HAP-1 (cell line): ENCODE data around the gene R3HCC1L.
A peak's percentile ranks its signal among the peaks of the same experiment; 100 is the strongest.
"Not testable (repeated sequence)": the region's sequence is repeated elsewhere in the genome, so short reads cannot be mapped to it uniquely, and the experiment has no call there.

Experiments
- DNase-seq, 2 experiments: peaks; one replicate each; pipeline ENCODE4 v3.0.0-alpha.2; 2016 to 2020; ENCODE audit warnings: low spot score in 2 of 2
- H3K27me3 ChIP-seq: fragments of 250-450 bp; sonication (Bioruptor Pico); 2 replicates; pipeline ENCODE4 v1.5.1; 2020; ENCODE audit warnings: low read depth, mild to moderate bottlenecking, moderate library complexity
- H3K36me3 ChIP-seq: fragments of 250-450 bp; sonication (Bioruptor Pico); replicated peaks from 2 replicates; pipeline ENCODE4 v1.5.1; 2020; ENCODE audit warnings: mild to moderate bottlenecking
- H3K4me1 ChIP-seq: fragments of 250-450 bp; sonication (Bioruptor Pico); 2 replicates; pipeline ENCODE4 v1.5.1; 2020; ENCODE audit warnings: mild to moderate bottlenecking
- H3K4me3 ChIP-seq: fragments of 250-450 bp; sonication (Bioruptor Pico); 2 replicates; pipeline ENCODE4 v1.5.1; 2020; ENCODE audit warnings: mild to moderate bottlenecking, moderate library complexity
- H3K9me3 ChIP-seq: fragments of 250-450 bp; sonication (Bioruptor Pico); 2 replicates; pipeline ENCODE4 v1.5.1; 2020; ENCODE audit warnings: mild to moderate bottlenecking, moderate library complexity
- in situ Hi-C: fragments of 300-500 bp; cut with MboI; formaldehyde crosslinking; loops from 3 replicates; pipeline ENCODE4 v1.14.3; 2020; ENCODE audit warnings: low sequenced_read_pairs, inconsistent platforms, mixed read lengths

Gene R3HCC1L

DNA sequence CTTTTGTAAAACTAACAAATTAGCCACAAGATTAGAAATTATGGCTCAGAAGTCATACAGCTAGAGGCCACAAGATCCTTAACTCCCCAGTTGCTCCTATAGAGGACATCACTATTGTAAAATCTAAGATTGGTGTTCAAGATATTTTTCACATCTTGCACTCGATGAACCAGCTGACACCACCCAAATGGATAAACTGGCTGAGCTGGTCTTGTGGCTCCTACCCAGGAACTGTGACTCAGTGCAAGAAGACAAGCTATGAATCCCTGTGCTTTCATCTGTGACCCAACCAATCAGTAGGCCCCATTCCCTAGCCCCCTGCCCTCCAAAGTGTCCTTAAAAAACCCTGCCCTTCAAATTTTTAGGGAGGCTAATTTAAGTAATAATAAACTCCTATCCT lies 27.9 kb upstream of the R3HCC1L start:
- in situ Hi-C loops = no loop called here

DNA sequence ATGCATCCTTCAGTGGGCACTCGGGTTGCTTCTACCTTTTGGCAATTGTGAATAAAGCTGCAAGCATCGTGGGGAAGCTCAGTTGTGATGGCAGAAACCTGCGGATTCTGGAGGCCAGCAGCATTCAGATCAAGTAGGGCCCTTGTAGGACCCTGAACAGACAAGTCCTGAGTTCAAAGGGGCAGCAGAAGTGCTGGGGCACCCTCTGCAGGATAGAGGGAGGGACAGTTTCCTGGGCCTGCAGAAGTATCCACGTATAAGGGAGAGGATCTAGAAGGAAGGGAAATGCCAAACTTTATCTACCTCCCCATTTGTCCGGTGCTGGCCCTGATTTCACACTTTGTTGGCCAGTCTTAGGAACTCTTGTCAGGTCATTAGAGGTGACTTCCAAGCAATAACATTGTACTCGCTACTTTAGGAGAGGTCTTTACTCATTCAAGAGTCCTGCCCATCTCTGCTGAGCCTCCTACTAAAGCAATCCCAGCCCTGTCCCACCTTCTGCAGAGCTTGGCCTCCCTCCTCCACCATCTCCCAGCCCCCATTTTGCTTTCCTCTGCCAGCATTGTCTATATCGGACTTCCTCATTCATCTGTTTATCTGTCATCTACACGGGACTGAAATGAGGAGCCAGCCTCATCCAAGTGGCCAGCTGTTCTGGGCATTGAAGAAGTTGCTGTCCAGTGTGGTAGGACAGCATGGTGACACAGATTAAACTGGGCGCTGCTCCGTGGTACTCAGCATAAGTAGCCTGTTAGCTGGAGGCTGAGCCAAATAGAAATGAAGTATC lies 26.6 kb upstream of the R3HCC1L start:
- H3K27me3 ChIP-seq = peaks cover 9% of the 10 kb centered on the region; the same call in 1 of the 2 replicates
- H3K36me3 ChIP-seq = no peaks in the 10 kb centered on the region
- no peaks in the 10 kb centered on the region for H3K9me3 ChIP-seq
- no peak for DNase-seq
- H3K4me1 ChIP-seq = no peaks in the 10 kb centered on the region
- in situ Hi-C loops = no loop called here
- H3K4me3 ChIP-seq = no peak overlapping the region

More for the DNA sequence above, 27.9 kb upstream of the R3HCC1L start:
- Histone ChIP-seq H3K27me3 (peaks cover 5% of the 10 kb centered on the region; the same call in 1 of the 2 replicates), H3K4me3 (no peak overlapping the region), H3K9me3 (no peaks in the 10 kb centered on the region), H3K4me1 (no peaks in the 10 kb centered on the region), H3K36me3 (no peaks in the 10 kb centered on the region)
- no peak for DNase-seq

DNA sequence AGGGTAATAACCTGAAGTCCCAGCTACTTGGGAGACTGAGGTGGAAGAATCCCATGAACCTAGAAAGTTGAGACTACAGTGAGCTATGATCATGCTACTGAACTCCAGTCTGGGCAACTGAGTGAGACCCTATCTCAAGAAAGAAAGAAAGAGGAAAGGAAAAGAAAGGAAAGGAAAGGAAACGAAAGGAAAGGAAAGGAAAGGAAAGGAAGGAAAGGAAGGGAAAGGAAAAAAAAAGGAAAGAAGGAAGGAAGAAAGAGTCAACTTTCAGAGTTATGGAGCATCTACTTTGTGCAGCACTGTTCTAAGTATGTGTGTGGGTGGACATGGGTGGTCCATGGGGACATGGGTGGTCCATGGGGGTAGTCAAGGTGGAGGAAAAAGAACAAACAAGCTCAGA lies 24.1 kb upstream of the R3HCC1L start:
- no peaks in the 10 kb centered on the region for H3K9me3 ChIP-seq
- no peaks in the 10 kb centered on the region for H3K4me1 ChIP-seq
- no peak for DNase-seq
- no peaks in the 10 kb centered on the region for H3K36me3 ChIP-seq
- in situ Hi-C loops = no loop called here
- H3K27me3 ChIP-seq = peaks cover 25% of the 10 kb centered on the region
- no peak overlapping the region for H3K4me3 ChIP-seq

DNA sequence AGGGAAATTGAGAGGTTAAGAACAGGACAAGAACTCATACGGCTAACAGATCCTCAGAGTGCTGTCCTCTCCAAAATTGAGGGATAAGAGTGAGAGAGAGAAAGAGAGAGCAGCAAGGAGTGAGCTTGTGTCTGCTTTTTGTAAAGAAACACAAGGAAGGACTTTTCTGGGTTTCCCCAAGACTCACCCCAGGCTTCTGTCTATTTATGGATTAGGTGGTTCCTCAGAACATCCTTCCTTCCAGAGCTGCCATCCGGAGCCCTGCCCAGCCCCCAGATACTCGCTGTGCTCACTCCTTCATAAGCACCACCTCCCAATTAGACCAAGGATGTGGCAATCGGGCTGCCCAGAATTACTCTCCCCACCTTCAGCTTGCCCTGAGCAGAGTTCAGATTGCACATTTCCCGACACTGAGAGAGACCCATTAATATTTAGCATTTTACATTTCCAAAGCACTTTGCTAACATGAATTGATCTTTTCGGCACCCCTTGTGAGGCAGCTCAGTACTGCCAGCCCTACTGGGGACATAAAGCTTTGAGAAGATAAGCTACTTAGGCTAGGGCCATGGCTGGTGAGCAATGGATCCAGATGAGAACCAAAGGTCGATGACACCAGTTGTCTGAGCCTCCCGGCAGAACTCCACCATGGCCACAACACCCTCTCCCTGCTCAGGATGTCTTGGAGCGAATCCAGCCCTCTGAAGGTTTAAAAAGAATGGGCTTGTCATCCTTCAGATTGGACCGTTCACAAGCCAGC lies 19.2 kb upstream of the R3HCC1L start:
- H3K36me3 ChIP-seq = no peaks in the 10 kb centered on the region
- H3K27me3 ChIP-seq = peaks cover 26% of the 10 kb centered on the region
- no peak for DNase-seq
- no peak overlapping the region for H3K4me3 ChIP-seq
- no peaks in the 10 kb centered on the region for H3K9me3 ChIP-seq
- in situ Hi-C loops = no loop called here
- no peaks in the 10 kb centered on the region for H3K4me1 ChIP-seq

DNA sequence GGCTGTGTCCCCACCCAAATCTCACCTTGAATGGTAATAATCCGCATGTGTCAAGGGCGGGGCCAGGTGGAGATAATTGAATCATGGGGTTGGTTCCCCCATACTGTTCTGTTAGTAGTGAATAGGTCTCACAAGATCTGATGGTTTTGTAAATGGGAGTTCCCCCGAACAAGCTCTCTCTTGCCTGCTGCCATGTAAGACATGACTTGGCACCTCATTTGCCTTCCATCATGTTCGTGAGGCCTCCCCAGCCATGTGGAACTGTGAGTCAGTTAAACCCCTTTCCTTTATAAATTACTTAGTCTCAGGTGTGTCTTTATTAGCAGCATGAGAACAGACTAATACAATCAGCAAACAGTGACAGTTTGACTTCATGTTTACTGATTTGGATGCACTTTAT lies 14.6 kb upstream of the R3HCC1L start:
- in situ Hi-C loops = no loop called here
- H3K27me3 ChIP-seq = peaks cover 12% of the 10 kb centered on the region

DNA sequence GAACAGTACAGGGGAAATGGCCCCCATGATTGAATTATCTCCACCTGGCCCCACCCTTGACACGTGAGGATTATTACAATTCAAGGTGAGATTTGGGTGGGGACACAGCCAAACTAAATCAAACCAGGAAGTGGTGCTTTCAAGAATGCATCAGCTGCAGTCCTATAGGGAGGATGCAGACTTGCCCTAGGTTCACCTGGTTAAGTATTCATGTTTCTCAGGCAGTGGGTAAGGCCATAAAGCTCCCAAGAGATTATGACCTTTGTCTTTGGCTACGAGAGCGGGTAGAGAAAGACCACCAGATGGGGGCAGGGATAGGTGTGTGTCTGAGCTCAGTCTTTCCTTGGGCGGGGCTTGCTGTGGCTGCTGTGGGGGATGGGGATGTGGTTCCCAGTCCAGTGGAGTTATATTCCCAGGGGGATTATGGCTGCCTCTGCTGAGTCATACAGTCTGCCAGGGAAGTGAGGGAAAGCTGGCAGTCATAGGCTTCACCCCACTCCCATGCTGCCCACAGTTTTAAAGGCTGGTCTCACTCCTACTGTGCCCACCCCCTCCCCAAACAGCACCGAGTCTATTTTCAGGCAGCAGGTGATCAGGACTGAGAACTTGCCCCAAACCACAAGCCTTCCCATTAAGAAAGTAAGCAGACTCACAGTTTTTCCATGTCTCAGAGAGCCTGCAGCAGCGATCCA lies 8.4 kb upstream of the R3HCC1L start:
- in situ Hi-C loops = no loop called here
- H3K4me1 ChIP-seq = peaks cover 13% of the 10 kb centered on the region
- H3K36me3 ChIP-seq = no peaks in the 10 kb centered on the region
- H3K27me3 ChIP-seq = no peaks in the 10 kb centered on the region
- peak in 1 of 2 experiments; percentile 44 for DNase-seq
- H3K4me3 ChIP-seq = no peak overlapping the region
- H3K9me3 ChIP-seq = peaks cover 8% of the 10 kb centered on the region; the same call in 1 of the 2 replicates

More for the DNA sequence above, 14.6 kb upstream of the R3HCC1L start:
- DNase-seq = no peak
- H3K9me3 ChIP-seq = no peaks in the 10 kb centered on the region
- H3K36me3 ChIP-seq = no peaks in the 10 kb centered on the region
- H3K4me3 ChIP-seq = no peak overlapping the region
- no peaks in the 10 kb centered on the region for H3K4me1 ChIP-seq

DNA sequence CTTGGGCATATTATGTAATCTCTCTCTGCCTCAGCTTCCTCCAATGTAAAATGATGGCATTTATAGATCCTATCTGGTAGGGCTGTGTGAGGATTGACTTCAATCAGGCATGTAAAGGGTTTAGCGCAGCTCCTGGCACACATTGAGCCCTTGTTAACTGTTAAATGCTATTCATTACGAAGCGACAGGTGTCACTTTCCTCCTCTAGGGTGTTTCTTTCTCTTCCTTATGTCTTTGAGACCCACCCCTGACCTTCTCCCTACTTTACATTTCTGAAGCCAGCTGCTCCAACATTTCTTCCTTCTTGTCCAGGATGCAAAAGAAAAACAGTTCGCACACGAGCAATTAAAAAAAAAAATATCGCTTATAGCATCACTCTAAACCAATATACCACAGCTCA lies 5.7 kb upstream of the R3HCC1L start:
- Histone ChIP-seq H3K9me3 (peaks cover 14% of the 10 kb centered on the region; the same call in 1 of the 2 replicates), H3K27me3 (no peaks in the 10 kb centered on the region), H3K4me3 (no peak overlapping the region), H3K36me3 (no peaks in the 10 kb centered on the region), H3K4me1 (peaks cover 13% of the 10 kb centered on the region)
- in situ Hi-C loops = no loop called here
- DNase-seq = no peak

DNA sequence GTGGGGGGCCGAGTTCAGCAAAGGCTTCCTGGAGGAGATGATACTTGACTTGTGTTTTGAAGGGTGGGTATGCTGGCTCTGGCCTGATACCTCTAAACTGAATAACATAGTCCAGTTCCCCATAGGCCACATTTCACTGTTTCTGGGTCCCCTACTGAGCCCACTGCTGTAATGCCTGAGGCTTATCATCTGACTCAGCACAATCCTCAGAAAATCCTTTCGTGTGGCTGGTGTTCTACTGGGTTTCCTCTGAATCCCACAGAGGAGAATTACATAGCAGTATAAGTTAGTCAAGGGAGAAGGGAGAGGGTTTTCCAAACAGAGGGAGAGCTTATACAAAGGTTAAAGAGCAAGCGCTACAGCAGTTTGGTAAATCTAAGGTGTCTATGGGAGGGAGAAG lies 2.8 kb upstream of the R3HCC1L start:
- in situ Hi-C loops = no loop called here
- H3K4me1 ChIP-seq = peaks cover 10% of the 10 kb centered on the region
- no peak overlapping the region for H3K4me3 ChIP-seq
- no peaks in the 10 kb centered on the region for H3K36me3 ChIP-seq
- H3K27me3 ChIP-seq = no peaks in the 10 kb centered on the region
- H3K9me3 ChIP-seq = peaks cover 6% of the 10 kb centered on the region; the same call in 1 of the 2 replicates
- DNase-seq = no peak

DNA sequence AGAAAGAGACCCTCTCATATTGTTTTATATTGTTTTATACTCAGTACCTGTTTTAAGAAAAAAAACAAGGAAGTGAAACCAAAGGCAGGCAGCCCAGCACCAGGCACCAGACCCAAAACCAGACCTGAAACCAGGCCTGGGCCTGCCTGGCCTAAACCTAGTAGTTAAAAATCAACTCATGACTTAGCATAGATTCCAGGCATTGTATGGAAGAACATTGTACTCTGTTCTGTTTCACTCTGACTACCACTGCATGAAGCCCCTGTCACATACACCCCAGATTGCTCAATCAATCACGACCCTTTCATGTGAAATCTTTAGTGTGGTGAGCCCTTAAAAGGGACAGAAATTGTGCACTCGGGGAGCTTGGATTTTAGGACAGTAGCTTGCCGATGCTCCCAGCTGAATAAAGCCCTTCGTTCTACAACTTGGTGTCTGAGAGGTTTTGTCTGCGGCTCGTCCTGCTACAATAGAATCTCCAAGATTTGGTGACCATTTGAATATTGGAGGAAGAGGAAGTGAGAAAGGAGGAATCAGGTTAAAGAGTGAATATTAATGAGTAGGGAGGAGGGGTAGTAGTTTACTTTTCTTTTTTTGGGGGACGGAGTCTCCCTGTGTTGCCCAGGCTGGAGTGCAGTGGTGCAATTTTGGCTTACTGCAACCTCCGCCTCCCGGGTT lies 1.2 kb upstream of the R3HCC1L start:
- DNase-seq, H3K36me3 ChIP-seq, H3K9me3 ChIP-seq, in situ Hi-C loops, H3K27me3 ChIP-seq, H3K4me3 ChIP-seq: not testable (repeated sequence)
- peaks cover 12% of the 10 kb centered on the region for H3K4me1 ChIP-seq

DNA sequence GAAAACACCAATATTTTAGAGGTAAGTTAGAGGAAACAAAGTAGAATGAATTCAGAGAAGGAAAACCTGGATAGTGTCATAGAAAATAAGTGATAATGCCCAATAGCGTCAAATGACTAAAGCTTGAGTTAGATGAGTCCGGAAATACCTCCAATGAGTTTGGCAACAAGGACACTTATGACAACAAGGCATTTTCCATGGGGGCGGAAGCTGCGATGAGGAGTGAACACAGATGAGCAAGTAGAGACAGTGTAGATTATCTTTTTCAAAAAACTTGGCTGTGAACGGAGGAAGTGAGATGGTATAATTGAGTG lies 383 bp upstream of the R3HCC1L start:
- Histone ChIP-seq H3K27me3 (no peaks in the 10 kb centered on the region), H3K9me3 (peaks cover 6% of the 10 kb centered on the region; the same call in 1 of the 2 replicates), H3K36me3 (no peaks in the 10 kb centered on the region; the same call in 1 of the 2 replicates), H3K4me3 (peak overlapping the region; percentile 84), H3K4me1 (peaks cover 10% of the 10 kb centered on the region)
- DNase-seq = no peak
- in situ Hi-C loops = no loop called here

DNA sequence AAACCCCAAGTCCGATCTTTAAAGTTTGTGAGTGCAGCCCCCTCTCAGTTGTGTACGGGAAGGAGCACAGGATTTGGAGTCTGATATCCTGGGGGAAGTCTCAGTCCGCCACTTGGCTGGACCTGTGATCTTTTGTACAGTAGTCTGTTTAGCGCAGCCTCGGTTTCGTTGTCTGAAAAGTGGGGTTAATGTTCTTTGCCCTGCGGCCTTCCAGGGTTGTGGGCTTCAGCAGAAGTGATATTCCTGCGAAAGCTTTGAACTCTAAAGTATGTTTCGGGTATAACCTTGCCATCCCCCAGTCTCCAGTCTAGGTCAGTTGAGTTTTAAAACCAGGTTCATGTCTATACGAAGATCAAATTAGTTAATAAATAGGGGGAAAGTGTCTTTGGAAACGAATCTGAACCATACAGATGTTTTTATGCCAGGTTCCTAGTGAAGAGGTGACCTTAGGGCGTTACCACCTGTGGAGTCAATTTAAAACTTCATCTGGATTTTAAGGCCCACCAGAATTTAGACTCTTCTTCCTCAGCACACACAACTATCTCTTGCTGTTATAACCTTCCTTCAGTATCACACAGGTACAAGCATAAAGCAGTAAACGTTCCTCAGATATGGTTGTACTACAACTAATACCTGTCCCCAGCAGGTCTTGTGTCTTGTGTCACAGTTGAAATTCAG lies 904 bp downstream of the R3HCC1L start:
- H3K36me3 ChIP-seq = no peaks in the 10 kb centered on the region; the same call in 1 of the 2 replicates
- peak overlapping the region; percentile 84 for H3K4me3 ChIP-seq
- no peaks in the 10 kb centered on the region for H3K27me3 ChIP-seq
- DNase-seq = no peak
- H3K4me1 ChIP-seq = peaks cover 9% of the 10 kb centered on the region
- peaks cover 6% of the 10 kb centered on the region; the same call in 1 of the 2 replicates for H3K9me3 ChIP-seq
- in situ Hi-C loops = no loop called here

DNA sequence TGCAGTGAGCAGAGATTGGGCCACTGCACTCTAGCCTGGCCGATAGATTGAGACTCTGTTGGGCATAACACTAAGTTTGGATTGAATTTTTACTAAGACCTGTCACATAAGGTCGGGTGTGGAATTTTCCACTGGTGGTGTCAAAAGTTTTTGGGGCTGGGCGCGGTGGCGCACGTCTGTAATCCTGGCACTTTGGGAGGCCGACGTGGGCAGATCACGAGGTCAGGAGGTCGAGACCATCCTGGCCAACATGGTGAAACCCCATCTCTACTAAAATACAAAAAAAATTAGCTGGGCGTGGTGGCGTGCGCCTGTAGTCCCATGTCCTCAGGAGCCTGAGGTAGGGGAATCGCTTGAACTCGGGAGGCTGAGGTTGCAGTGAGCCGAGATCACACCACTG lies 2.3 kb downstream of the R3HCC1L start:
- H3K4me3 ChIP-seq, H3K36me3 ChIP-seq, DNase-seq, in situ Hi-C loops, H3K27me3 ChIP-seq, H3K4me1 ChIP-seq, H3K9me3 ChIP-seq: not testable (repeated sequence)

DNA sequence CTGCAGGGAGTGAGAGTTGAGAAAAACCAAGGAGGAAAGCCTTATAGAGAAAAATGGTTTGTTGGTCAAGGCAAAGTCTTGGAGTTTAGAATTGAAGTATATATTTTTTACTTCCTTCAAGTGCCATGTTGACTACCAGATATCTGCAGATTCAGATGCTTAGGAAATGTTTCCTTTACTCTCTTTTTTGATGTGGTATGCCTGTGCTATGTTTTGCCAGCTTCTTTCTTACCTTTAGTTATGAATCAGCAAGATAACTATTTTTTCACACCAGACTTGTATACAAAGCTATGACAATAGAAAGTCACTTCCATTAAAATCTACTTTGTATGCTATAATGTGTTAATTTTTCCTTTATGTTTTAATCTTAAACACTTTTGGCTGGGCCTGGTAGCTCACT lies 3.6 kb downstream of the R3HCC1L start:
- Histone ChIP-seq H3K4me1 (peaks cover 9% of the 10 kb centered on the region), H3K9me3 (peaks cover 3% of the 10 kb centered on the region; the same call in 1 of the 2 replicates), H3K36me3 (no peaks in the 10 kb centered on the region; the same call in 1 of the 2 replicates), H3K27me3 (no peaks in the 10 kb centered on the region), H3K4me3 (no peak overlapping the region)
- no peak for DNase-seq
- in situ Hi-C loops = no loop called here
